Ishikawa (cell line): Measurements from ENCODE around the gene DNAH2.

Experiments used
- CEBPB ChIP-seq: IDR thresholded peaks from 2 replicates; pipeline ENCODE4 v1.6.1; 2012
- CREB1 ChIP-seq: IDR thresholded peaks from 2 replicates; pipeline ENCODE4 v1.6.1; 2012; ENCODE audit warnings: low read depth
- EGR1 ChIP-seq: IDR thresholded peaks from 2 replicates; pipeline ENCODE4 v1.6.1; 2012
- EP300 ChIP-seq: IDR thresholded peaks from 2 replicates; pipeline ENCODE4 v1.6.1; 2012; ENCODE audit warnings: borderline replicate concordance
- FOXM1 ChIP-seq: IDR thresholded peaks from 2 replicates; pipeline ENCODE4 v1.6.1; 2012; ENCODE audit warnings: low read depth, borderline replicate concordance
- MAX ChIP-seq: IDR thresholded peaks from 2 replicates; pipeline ENCODE4 v1.6.1; 2012
- NFIC ChIP-seq: IDR thresholded peaks from 2 replicates; pipeline ENCODE4 v1.6.1; 2012
- RAD21 ChIP-seq: IDR thresholded peaks from 2 replicates; pipeline ENCODE4 v1.6.1; 2012; ENCODE audit warnings: low read depth
- TAF1 ChIP-seq: IDR thresholded peaks from 2 replicates; pipeline ENCODE4 v1.6.1; 2012; ENCODE audit warnings: low read depth, mild to moderate bottlenecking
- TCF12 ChIP-seq: IDR thresholded peaks from 2 replicates; pipeline ENCODE4 v1.6.1; 2012; ENCODE audit warnings: low read depth
- TEAD4 ChIP-seq: IDR thresholded peaks from 2 replicates; pipeline ENCODE4 v1.6.1; 2012
- YY1 ChIP-seq: IDR thresholded peaks from 2 replicates; pipeline ENCODE4 v1.6.1; 2012; ENCODE audit warnings: low read depth
- ZBTB7A ChIP-seq: IDR thresholded peaks from 2 replicates; pipeline ENCODE4 v1.6.1; 2012; ENCODE audit warnings: low read depth
- TF ChIP-seq, protein P1 (sequence below): IDR thresholded peaks from 2 replicates; pipeline ENCODE4 v1.6.1; 2012; ENCODE audit warnings: low read depth, mild to moderate bottlenecking
- TF ChIP-seq, protein P2 (sequence below): IDR thresholded peaks from 2 replicates; pipeline ENCODE4 v1.6.1; 2012

Gene DNAH2

GRCh38 chr17:7818746-7819645, 101.5 kb downstream of the DNAH2 start:
- TF ChIP-seq, protein P1, sequence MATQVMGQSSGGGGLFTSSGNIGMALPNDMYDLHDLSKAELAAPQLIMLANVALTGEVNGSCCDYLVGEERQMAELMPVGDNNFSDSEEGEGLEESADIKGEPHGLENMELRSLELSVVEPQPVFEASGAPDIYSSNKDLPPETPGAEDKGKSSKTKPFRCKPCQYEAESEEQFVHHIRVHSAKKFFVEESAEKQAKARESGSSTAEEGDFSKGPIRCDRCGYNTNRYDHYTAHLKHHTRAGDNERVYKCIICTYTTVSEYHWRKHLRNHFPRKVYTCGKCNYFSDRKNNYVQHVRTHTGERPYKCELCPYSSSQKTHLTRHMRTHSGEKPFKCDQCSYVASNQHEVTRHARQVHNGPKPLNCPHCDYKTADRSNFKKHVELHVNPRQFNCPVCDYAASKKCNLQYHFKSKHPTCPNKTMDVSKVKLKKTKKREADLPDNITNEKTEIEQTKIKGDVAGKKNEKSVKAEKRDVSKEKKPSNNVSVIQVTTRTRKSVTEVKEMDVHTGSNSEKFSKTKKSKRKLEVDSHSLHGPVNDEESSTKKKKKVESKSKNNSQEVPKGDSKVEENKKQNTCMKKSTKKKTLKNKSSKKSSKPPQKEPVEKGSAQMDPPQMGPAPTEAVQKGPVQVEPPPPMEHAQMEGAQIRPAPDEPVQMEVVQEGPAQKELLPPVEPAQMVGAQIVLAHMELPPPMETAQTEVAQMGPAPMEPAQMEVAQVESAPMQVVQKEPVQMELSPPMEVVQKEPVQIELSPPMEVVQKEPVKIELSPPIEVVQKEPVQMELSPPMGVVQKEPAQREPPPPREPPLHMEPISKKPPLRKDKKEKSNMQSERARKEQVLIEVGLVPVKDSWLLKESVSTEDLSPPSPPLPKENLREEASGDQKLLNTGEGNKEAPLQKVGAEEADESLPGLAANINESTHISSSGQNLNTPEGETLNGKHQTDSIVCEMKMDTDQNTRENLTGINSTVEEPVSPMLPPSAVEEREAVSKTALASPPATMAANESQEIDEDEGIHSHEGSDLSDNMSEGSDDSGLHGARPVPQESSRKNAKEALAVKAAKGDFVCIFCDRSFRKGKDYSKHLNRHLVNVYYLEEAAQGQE = no peak
- no peak for TF ChIP-seq EGR1
- TF ChIP-seq TAF1 = no peak
- TF ChIP-seq TCF12 = no peak
- no peak for TF ChIP-seq CREB1
- TF ChIP-seq TEAD4 = no peak
- no peak for TF ChIP-seq RAD21
- no peak for TF ChIP-seq YY1
- TF ChIP-seq EP300 = no peak
- no peak for TF ChIP-seq NFIC
- TF ChIP-seq MAX = no peak
- TF ChIP-seq, protein P2, sequence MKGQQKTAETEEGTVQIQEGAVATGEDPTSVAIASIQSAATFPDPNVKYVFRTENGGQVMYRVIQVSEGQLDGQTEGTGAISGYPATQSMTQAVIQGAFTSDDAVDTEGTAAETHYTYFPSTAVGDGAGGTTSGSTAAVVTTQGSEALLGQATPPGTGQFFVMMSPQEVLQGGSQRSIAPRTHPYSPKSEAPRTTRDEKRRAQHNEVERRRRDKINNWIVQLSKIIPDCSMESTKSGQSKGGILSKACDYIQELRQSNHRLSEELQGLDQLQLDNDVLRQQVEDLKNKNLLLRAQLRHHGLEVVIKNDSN = no peak
- TF ChIP-seq ZBTB7A = no peak
- TF ChIP-seq CEBPB = no peak
- no peak for TF ChIP-seq FOXM1

GRCh38 chr17:7820231-7820630, 102.7 kb downstream of the DNAH2 start:
- no peak for TF ChIP-seq YY1
- TF ChIP-seq CREB1 = no peak
- TF ChIP-seq CEBPB = no peak
- no peak for TF ChIP-seq RAD21
- TF ChIP-seq, protein P1 = no peak
- TF ChIP-seq TCF12 = no peak
- no peak for TF ChIP-seq EP300
- no peak for TF ChIP-seq TAF1
- TF ChIP-seq, protein P2 = no peak
- no peak for TF ChIP-seq EGR1
- no peak for TF ChIP-seq TEAD4
- no peak for TF ChIP-seq NFIC
- no peak for TF ChIP-seq ZBTB7A
- no peak for TF ChIP-seq MAX
- no peak for TF ChIP-seq FOXM1

GRCh38 chr17:7822126-7822525, 104.6 kb downstream of the DNAH2 start:
- no peak for TF ChIP-seq MAX
- no peak for TF ChIP-seq YY1
- TF ChIP-seq, protein P1 = no peak
- TF ChIP-seq, protein P2 = no peak
- TF ChIP-seq ZBTB7A = no peak
- TF ChIP-seq CREB1 = no peak
- TF ChIP-seq EP300 = no peak
- no peak for TF ChIP-seq NFIC
- no peak for TF ChIP-seq RAD21
- no peak for TF ChIP-seq TEAD4
- no peak for TF ChIP-seq TCF12
- TF ChIP-seq TAF1 = no peak
- TF ChIP-seq EGR1 = no peak
- no peak for TF ChIP-seq FOXM1
- TF ChIP-seq CEBPB = no peak
